Measurements from ENCODE around the gene PABPC1L2B. TPM values are rescaled to one million over a fixed set of nuclear protein-coding genes. Genes with fewer than 3 reads are reported as not detected.
"Not testable (repeated sequence)": the region's sequence is repeated elsewhere in the genome, so short reads cannot be mapped to it uniquely, and the experiment has no call there.

Gene PABPC1L2B
- not detected in 2 replicates for total RNA-seq (ENCODE audit: low replicate concordance)

DNA sequence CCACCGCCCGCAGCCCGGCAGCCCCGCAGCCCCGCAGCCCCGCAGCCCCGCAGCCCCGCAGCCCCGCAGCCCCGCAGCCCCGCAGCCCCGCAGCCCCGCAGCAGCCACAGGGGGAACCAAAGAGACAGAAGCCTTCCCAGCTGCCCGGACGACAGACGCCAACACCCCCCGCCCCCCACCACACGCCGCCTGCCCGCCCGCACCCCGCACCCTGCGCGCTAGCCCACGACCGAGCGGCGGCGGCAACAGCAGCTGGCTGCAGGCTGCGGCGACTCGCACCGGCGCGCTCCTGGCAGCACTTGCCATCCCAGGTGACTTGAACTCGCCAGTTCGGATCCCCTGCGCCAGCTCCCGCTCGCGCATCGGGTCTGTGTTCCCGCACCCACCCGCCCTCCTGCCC lies at the start of gene PABPC1L2B:
TSS of gene PABPC1L2B (plus strand) at position 207 of the 400 bp plus-strand sequence. CDS start 704 bp downstream, outside the sequence.
- DNase-seq (ENCODE audit: low read depth); H3K4me3 ChIP-seq (ENCODE audit: low read depth, low read length): not testable (repeated sequence)

DNA sequence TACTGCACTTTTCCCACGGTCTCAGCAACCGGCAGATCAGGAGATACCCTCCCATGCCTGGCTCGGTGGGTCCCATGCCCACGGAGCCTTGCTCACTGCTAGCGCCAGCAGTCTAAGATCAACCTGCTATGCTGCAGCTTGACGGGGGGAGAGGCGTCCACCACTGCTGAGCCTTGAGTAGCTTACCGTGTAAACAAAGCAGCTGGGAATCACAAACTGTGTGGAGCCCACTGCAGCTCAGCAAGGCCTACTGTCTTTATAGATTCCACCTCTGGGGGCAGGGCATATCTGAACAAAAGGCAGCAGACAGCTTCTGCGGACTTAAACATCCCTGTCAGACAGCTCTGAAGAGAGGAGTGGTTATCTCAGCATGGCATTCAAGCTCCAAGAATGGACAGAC lies 42.8 kb upstream of the PABPC1L2B start:
- not testable (repeated sequence) for H3K4me3 ChIP-seq (ENCODE audit: low read depth, low read length); DNase-seq (ENCODE audit: low read depth)

DNA sequence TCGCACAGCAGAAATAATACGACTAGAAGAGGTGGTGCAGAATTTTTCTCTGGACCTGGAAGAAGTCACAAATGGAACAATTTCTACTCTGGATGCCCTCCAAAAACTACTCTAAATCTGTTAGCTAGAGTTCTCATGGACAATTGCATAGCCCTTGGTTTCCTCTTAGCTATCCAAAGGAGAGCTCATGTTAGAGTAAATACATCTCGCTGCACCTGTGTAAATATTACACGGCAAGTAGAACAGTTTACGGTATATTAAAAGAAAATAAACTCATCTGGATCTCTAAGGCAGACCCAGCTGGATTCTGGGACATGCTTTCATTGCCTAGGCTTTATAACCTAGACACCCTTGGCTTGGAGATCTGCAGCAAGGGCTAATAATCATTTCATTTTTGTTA lies 30.9 kb upstream of the PABPC1L2B start:
- H3K4me3 ChIP-seq (ENCODE audit: low read depth, low read length); DNase-seq (ENCODE audit: low read depth): not testable (repeated sequence)

DNA sequence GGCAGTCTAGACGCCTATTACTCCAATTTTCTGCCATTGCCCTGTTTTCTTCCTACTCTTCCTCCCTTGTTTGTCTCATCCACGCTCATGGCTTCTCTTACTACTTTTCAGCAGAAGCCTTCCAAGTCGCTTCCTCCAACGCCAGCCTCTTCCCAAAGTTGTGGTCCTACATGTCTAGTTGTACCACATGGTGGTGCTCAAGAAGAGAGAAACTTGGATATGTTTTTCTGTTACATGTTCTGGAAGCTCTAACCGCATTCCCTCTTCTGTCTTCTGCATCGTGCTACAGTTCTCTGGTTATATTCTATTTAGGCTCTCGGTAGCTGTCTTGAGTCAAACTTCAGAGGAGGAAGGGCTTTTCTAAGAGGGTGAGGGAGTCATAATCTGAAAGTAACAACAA lies 27.9 kb upstream of the PABPC1L2B start:
- not testable (repeated sequence) for H3K4me3 ChIP-seq (ENCODE audit: low read depth, low read length); DNase-seq (ENCODE audit: low read depth)

DNA sequence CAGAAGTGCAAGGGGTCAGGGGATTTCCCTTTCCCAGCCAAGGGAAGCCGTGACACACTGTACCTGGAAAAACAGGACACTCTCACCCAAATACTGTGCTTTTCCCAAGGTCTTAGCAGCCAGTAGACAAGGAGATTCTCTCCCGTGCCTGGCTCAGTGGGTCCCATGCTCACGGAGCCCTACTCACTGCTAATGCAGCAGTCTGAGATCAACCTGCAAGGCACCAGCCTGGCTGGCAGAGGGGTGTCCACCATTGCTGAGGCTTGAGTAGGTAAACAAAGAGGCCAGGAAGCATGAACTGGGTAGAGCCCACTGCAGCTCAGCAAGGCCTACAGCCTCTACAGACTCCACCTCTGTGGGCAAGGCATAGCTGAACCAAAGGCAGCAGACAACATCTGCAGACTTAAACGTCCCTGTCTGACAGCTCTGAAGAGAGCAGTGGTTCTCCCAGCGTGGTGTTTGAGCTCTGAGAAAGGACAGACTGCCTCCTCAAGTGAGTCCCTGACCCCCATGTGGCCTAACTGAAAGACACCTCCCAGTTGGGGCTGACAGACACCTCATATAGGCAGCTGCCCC lies 21.8 kb upstream of the PABPC1L2B start:
- DNase-seq (ENCODE audit: low read depth); H3K4me3 ChIP-seq (ENCODE audit: low read depth, low read length): not testable (repeated sequence)

DNA sequence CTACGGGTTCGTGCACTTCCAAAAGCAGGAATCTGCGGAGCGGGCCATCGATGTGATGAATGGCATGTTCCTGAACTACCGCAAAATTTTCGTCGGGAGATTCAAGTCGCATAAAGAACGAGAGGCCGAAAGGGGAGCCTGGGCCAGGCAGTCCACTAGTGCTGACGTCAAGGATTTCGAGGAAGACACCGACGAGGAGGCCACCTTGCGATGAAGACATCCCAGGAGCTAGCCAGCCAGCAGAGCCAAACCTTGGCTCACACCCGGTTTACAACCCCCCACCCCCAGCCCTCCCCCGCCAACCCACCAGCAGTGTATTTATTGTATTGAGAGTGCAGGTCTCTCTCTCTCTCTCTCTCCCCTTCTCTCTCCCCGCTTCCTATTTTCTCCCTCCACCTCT lies 1.3 kb downstream of the PABPC1L2B start:
- DNase-seq (ENCODE audit: low read depth); H3K4me3 ChIP-seq (ENCODE audit: low read depth, low read length): not testable (repeated sequence)

DNA sequence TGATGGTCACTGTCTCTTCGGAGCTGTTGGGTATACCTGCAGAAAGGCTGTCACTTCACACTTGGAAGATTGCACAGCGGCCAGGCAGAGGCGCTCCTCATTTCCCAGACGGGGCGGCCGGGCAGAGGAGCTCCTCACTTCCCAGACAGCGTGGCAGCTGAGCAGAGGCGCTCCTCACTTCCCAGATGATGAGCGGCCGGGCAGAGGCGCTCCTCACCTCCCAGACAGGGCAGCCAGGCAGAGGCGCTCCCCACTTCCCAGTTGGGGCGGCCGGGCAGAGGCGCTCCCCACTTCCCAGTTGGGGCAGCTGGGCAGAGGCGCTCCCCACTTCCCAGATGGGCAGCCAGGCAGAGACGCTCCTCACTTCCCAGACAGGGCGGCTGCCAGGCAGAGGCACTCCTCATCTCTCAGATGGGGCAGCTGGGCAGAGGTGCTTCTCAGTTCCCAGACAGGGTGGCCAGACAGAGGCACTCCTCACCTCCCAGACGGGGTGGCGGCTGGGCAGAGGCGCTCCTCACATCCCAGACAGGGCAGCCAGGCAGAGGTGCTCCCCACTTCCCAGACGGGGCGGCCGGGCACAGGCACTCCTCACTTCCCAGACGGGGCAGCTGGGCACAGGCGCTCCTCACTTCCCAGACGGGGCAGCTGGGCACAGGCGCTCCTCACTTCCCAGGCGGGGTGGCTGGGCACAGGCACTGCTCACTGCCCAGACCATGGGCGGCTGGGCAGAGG lies 18.8 kb downstream of the PABPC1L2B start:
- DNase-seq (ENCODE audit: low read depth) = no peak
- TF ChIP-seq, protein P1, sequence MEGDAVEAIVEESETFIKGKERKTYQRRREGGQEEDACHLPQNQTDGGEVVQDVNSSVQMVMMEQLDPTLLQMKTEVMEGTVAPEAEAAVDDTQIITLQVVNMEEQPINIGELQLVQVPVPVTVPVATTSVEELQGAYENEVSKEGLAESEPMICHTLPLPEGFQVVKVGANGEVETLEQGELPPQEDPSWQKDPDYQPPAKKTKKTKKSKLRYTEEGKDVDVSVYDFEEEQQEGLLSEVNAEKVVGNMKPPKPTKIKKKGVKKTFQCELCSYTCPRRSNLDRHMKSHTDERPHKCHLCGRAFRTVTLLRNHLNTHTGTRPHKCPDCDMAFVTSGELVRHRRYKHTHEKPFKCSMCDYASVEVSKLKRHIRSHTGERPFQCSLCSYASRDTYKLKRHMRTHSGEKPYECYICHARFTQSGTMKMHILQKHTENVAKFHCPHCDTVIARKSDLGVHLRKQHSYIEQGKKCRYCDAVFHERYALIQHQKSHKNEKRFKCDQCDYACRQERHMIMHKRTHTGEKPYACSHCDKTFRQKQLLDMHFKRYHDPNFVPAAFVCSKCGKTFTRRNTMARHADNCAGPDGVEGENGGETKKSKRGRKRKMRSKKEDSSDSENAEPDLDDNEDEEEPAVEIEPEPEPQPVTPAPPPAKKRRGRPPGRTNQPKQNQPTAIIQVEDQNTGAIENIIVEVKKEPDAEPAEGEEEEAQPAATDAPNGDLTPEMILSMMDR (IDR thresholded peaks at IDR 0.05; ENCODE audit: insufficient read depth, low read length) = no peak
- H3K4me3 ChIP-seq (ENCODE audit: low read depth, low read length) = no peak overlapping the region

DNA sequence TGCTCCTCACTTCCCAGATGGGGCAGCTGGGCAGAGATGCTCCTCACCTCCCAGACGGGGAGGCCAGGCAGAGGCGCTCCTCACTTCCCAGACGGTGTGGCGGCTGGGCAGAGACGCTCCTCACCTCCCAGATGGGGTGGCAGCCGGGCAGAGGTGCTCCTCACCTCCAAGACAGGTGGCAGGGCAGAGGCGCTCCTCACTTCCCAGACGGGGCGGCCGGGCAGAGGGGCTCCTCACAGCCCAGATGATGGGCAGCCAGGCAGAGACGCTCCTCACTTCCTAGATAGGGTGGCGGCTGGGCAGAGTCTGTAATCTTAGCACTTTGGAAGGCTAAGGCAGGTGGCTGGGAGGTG lies 19.3 kb downstream of the PABPC1L2B start:
- DNase-seq (ENCODE audit: low read depth); H3K4me3 ChIP-seq (ENCODE audit: low read depth, low read length): not testable (repeated sequence)

DNA sequence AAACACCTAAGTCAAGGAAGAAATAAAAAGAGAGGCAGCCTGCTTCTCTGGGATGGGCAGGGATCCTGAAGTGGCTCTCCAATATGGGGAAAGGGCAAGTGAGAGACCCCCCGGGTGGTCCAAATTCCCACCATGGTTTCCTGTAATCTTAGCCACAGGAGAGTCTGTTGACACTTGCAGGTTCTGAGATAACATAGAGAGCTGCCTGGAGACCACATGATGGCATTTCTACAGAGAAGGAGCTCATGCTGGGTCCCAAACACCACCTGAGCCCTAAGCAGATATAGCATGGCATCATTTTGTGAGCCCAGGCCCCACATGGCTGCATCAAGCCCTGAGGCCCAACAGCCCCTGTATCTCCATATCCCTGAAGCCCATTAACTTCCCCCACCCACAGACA lies 26.1 kb downstream of the PABPC1L2B start:
- no peak for DNase-seq (ENCODE audit: low read depth)
- no peak overlapping the region for H3K4me3 ChIP-seq (ENCODE audit: low read depth, low read length)
- TF ChIP-seq, protein P1 (IDR thresholded peaks at IDR 0.05; ENCODE audit: insufficient read depth, low read length) = no peak

Other genes starting within 250 kb of the PABPC1L2B start
- not detected in 2 replicates for gene DMRTC1B, start 226.0 kb upstream of the PABPC1L2B start, total RNA-seq (ENCODE audit: low replicate concordance)
- not detected in 2 replicates for gene FAM236B, start 220.3 kb upstream of the PABPC1L2B start, total RNA-seq (ENCODE audit: low replicate concordance)
- gene FAM236D, start 194.7 kb upstream of the PABPC1L2B start, total RNA-seq (ENCODE audit: low replicate concordance) = not detected in 2 replicates
- gene FAM236C, start 90.3 kb upstream of the PABPC1L2B start, total RNA-seq (ENCODE audit: low replicate concordance) = not detected in 2 replicates
- not detected in 2 replicates for gene FAM236A, start 64.7 kb upstream of the PABPC1L2B start, total RNA-seq (ENCODE audit: low replicate concordance)
- gene DMRTC1, start 59.1 kb upstream of the PABPC1L2B start, total RNA-seq (ENCODE audit: low replicate concordance) = not detected in 2 replicates
- gene PABPC1L2A, start 76.6 kb downstream of the PABPC1L2B start, total RNA-seq (ENCODE audit: low replicate concordance) = not detected in 2 replicates
- gene NAP1L2, start 211.9 kb downstream of the PABPC1L2B start, total RNA-seq (ENCODE audit: low replicate concordance) = 0.18 and 0.49 TPM in 2 replicates